Thoracic aorta (tissue), 2 donors: Measurements from ENCODE around the gene PSG1. TPM values are rescaled to one million over a fixed set of nuclear protein-coding genes. Genes with fewer than 3 reads are reported as not detected.
"Not testable (repeated sequence)": the region's sequence is repeated elsewhere in the genome, so short reads cannot be mapped to it uniquely, and the experiment has no call there.

ENCODE experiments used
- ATAC-seq: fragments of 150-250 bp; one replicate; pipeline ENCODE4 v1.8.0; 2017; ENCODE audit warnings: low read depth; ENCODE audit not compliant: insufficient number of reproducible peaks, low FRiP score
- DNase-seq: peaks from one replicate; pipeline ENCODE4 v3.0.0-alpha.2; 2020; ENCODE audit warnings: low spot score
- H3K27ac ChIP-seq, 2 donors: fragments of 200-600 bp; sonication (generic); 1 replicate in 1 of 2; 2 replicates in 1 of 2; pipeline ENCODE4 v1.5.1; 2016; ENCODE audit warnings: mild to moderate bottlenecking in 2 of 2, moderate library complexity in 2 of 2
- H3K27me3 ChIP-seq: fragments of 200-600 bp; sonication (generic); replicated peaks from 2 replicates; pipeline ENCODE4 v1.6.0; 2016; ENCODE audit warnings: mild to moderate bottlenecking; ENCODE audit not compliant: insufficient read depth
- H3K36me3 ChIP-seq: fragments of 200-600 bp; sonication (generic); one replicate; pipeline ENCODE4 v1.5.1; 2016
- H3K4me1 ChIP-seq, 2 donors: fragments of 200-600 bp; sonication (generic); 1 replicate in 1 of 2; 2 replicates in 1 of 2; pipeline versions ENCODE4 v1.5.1 to v1.6.0; 2016; ENCODE audit warnings: low read depth in 2 of 2, mild to moderate bottlenecking in 1 of 2; ENCODE audit not compliant: control insufficient read depth in 1 of 2
- H3K4me3 ChIP-seq: fragments of 200-600 bp; sonication (generic); 2 replicates; pipeline ENCODE4 v1.5.1; 2016; ENCODE audit warnings: mild to moderate bottlenecking
- H3K9me3 ChIP-seq: fragments of 200-600 bp; sonication (generic); 2 replicates; pipeline ENCODE4 v1.5.1; 2016
- total RNA-seq, 2 donors: library from RNA; depleted of rRNA; stranded (reverse); fragments of >200 nt; gene quantifications; one replicate each; pipeline versions ENCODE4 v1.1.0 to v1.2.3, GENCODE V29; 2016
- TF ChIP-seq, protein P1 (sequence below): fragments of 200-600 bp; sonication (generic); IDR thresholded peaks from one replicate; pipeline ENCODE4 v1.5.1; 2019; ENCODE audit warnings: antibody characterized with exemption

PSG1 gene
- total RNA-seq, 2 donors from 2014 or later, result not detected

DNA sequence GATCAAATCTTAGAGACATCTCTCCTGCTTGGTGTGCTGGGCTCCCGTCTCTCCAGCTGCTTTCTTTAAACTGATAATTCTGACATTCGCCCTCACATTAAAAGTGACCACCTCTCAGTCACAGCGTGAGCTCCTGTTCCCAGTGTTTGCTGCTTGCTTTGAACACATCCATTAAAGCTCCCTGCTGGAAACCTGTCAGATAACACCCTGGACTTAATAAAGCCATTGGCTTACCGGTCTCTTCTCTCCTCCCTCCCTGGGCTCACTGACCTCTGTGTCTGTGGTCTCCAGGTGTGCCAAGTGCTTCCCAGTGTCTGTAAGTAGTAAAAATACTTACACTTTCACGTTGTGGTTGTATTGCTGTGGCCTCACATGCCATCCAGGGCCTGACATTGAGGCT is 2.5 kb upstream of the PSG1 start:
- H3K4me3 ChIP-seq, H3K27me3 ChIP-seq, H3K9me3 ChIP-seq, ATAC-seq, H3K36me3 ChIP-seq, H3K27ac ChIP-seq, DNase-seq, H3K4me1 ChIP-seq: not testable (repeated sequence)

DNA sequence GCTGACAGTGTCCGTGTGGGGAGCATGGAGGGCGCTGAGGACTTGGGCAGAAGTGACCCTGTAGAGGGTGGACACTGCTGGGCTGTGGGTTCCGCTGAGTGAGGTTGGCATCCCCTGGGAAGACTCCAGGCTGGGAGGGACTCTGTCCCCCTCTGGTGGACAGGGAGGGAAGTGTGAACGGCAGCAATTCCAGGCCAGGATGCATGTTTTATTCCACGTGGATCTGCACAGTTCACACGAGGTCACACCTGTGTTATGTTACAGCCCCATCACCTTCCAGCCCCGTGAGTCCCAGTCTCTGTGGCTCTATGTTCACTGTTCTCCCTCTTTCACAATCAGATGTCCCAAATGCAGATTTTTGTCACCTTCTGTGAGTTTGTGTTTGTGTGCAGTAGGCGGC is 1.8 kb upstream of the PSG1 start:
- not testable (repeated sequence) for H3K4me3 ChIP-seq, H3K9me3 ChIP-seq, H3K36me3 ChIP-seq, H3K27ac ChIP-seq, H3K27me3 ChIP-seq, DNase-seq, H3K4me1 ChIP-seq, ATAC-seq

DNA sequence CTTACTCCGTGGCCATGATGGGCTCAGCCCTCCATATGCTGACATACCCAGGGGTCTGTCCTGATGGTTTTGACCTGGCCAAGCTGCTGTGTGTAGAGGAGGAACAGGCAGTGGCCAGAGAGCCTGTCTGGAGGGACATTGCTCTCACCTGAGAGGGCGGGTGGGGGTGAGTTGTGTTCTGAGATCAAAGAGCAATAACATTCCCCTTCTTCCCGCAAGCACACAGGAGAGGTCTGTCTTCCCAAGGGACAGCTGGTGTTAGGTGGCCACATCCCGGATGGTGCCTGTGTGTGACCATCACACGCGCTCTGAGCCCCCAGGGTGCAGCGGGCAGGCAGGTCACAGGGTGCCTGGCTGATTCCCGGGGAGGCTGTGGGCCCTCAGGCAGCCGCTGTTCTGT is 1.1 kb upstream of the PSG1 start:
- not testable (repeated sequence) for H3K27me3 ChIP-seq, H3K9me3 ChIP-seq, H3K36me3 ChIP-seq, H3K4me3 ChIP-seq, DNase-seq, ATAC-seq, H3K4me1 ChIP-seq, H3K27ac ChIP-seq

DNA sequence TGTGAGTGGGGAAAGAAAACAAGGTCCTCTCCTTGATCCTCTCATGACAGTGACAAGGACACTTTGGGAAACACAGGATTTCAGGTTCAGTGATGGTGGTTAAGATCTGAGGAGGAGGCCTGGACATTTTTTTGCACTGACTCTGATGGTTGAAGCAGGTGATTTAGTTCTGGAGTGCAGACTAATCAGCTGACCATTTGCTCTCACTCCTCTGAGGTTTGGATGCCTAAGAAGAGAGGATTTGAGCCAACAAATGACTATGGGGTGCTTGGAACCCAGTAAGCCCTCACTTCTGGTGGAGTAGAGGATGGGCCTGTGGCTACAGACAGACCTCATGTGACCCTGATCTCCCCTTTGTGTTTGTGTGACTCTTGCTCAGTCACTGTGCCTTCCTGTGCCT is 2.9 kb downstream of the PSG1 start:
- H3K36me3 ChIP-seq, ATAC-seq, H3K4me1 ChIP-seq, H3K27ac ChIP-seq, H3K9me3 ChIP-seq, H3K27me3 ChIP-seq, DNase-seq, H3K4me3 ChIP-seq: not testable (repeated sequence)

DNA sequence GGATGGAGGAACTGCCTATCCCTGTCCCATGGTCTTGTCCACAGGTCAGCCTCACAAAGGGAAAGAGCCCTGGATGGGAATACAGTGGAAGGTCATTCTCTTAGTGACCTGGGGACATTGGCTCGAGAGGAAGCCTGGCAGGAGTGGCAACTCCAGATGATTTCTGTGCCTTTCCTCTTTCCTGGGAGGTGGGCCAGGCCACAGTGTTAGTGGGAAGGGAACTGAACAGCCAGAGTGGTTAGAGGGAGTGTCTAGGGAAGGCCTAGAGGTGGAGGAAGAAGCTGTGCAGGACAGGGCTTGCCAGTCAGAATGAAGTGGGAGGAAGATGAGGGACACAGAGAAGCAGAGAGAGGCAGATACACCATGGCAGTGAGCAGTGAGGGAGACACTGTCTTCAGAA is 3.6 kb downstream of the PSG1 start:
- not testable (repeated sequence) for H3K9me3 ChIP-seq, DNase-seq, H3K27ac ChIP-seq, H3K27me3 ChIP-seq, H3K36me3 ChIP-seq, ATAC-seq, H3K4me1 ChIP-seq, H3K4me3 ChIP-seq

DNA sequence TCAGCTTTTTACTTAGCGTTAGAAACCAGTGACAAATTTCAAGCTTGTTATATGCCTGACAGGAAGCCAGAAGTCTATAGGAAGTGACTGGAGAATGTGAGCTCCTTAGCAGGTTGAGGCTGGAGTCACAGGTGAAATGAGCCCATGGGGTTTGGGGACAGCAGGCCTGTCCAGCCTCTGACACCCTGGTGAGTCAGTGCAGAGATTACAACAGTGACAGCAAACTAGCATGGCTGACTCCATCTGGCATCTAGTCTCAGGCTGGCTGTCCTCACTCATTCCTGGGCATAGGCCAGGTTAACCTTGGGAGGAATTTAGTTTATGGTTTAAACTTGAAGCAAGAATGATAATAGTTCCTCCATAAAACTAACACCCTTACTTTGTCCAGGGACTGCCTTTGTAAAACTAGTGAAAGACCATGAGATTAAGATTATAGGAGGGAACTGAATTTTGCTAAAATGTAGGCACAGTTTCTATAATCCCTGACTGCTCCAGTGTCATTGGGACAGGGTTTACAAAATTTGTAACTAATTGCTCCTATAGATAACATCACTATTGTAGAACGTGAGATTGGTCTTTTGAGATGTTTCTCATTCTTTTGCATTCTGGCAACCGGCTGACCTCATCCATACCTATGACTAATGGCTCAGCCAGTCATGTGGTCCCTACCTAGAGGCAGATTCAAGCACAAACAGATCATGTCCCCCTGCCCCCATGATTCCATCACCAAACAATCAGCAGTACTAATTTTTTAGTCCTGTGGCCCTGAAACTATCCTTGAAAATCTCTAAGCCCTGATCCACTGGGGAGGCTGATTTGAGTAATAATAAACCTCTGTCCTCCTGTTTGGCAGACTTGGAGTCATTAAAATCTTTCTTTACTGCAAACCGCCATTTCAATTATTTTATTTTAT is 4.4 kb downstream of the PSG1 start:
- not testable (repeated sequence) for H3K4me3 ChIP-seq, ATAC-seq, DNase-seq, H3K4me1 ChIP-seq, H3K36me3 ChIP-seq, H3K27ac ChIP-seq, H3K27me3 ChIP-seq, H3K9me3 ChIP-seq

DNA sequence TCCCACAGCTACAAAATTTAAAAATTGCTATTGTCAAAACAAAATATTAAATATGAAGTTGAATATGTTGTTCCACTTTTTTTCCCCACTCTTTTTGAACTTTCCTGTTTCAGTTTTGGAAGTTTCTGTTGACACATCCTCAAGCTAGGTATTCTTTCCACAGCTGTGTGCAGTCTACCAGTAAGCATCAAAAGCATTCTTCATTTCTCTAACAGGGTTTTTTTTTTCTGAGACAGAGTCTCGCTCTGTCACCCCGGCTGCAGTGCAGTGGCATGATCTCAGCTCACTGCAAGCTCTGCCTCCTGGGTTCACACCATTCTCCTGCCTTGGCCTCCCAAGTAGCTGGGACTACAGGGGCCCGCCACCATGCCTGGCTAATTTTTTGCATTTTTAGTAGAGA is 5.4 kb downstream of the PSG1 start:
- not testable (repeated sequence) for DNase-seq, H3K4me3 ChIP-seq, H3K36me3 ChIP-seq, H3K27me3 ChIP-seq, H3K4me1 ChIP-seq, H3K27ac ChIP-seq, ATAC-seq, H3K9me3 ChIP-seq

DNA sequence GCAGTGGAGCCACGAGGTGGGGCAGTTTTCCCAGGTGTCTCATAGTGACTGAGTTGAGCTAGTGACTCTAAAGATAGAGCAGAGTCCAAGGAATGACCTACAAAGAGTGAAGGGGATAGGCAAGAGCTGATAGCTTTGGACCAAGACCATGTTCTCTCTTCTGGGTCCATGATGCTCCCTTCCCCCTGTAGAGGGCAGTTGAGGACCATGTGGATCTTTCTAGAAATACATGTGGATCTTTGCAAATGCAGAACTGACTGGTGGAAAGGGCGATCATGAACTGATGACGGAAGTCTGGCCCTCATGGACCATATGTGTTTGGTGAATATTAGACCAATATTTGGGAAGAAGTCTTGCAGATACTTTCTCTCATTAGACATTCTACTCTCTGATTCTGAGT is 6.9 kb downstream of the PSG1 start:
- Histone ChIP-seq H3K4me1 (no peaks in the 10 kb centered on the region), H3K27me3 (no peaks in the 10 kb centered on the region), H3K9me3 (no peaks in the 10 kb centered on the region), H3K4me3 (no peak overlapping the region), H3K36me3 (no peaks in the 10 kb centered on the region), H3K27ac (no peak overlapping the region)
- TF ChIP-seq, protein P1, sequence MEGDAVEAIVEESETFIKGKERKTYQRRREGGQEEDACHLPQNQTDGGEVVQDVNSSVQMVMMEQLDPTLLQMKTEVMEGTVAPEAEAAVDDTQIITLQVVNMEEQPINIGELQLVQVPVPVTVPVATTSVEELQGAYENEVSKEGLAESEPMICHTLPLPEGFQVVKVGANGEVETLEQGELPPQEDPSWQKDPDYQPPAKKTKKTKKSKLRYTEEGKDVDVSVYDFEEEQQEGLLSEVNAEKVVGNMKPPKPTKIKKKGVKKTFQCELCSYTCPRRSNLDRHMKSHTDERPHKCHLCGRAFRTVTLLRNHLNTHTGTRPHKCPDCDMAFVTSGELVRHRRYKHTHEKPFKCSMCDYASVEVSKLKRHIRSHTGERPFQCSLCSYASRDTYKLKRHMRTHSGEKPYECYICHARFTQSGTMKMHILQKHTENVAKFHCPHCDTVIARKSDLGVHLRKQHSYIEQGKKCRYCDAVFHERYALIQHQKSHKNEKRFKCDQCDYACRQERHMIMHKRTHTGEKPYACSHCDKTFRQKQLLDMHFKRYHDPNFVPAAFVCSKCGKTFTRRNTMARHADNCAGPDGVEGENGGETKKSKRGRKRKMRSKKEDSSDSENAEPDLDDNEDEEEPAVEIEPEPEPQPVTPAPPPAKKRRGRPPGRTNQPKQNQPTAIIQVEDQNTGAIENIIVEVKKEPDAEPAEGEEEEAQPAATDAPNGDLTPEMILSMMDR, result no peak
- ATAC-seq, result no peak
- no peak for DNase-seq
